OCI-LY7 (cell line): ENCODE measurements around the gene PRSS50. TPM values are rescaled to one million over a fixed set of nuclear protein-coding genes. Genes with fewer than 3 reads are reported as not detected.

Experiments
- BruUV-seq: library from RNA; stranded (reverse); fragments of 400-500 nt; replicated peaks from 2 replicates; lab custom pipeline; 2021; lab: Mats Ljungman, UMichigan
- CTCF ChIA-PET: fragments of 300-600 bp; sonication (Branson Sonifier 250); formaldehyde crosslinking; loops from one replicate; lab custom pipeline; 2022; ENCODE audit warnings: antibody characterized with exemption; ENCODE audit not compliant: unreplicated experiment; lab: Charles Lee
- POLR2A ChIA-PET: fragments of 300-600 bp; sonication (Branson Sonifier 250); formaldehyde crosslinking; loops from one replicate; lab custom pipeline; 2022; ENCODE audit warnings: antibody characterized with exemption; lab: Charles Lee
- DNase-seq: peaks from one replicate; pipeline ENCODE4 v3.0.0-alpha.2; 2015; ENCODE audit warnings: low spot score
- H2AFZ ChIP-seq: fragments of 200-600 bp; sonication (generic), shearing (Covaris generic); 2 replicates; pipeline ENCODE4 v1.6.1; 2014; ENCODE audit warnings: mild to moderate bottlenecking, antibody characterized with exemption, low read length, moderate library complexity
- H3K27ac ChIP-seq: fragments of 200-600 bp; sonication (generic); 2 replicates; pipeline ENCODE4 v1.5.1; 2014; ENCODE audit warnings: mixed run types, low read depth, mild to moderate bottlenecking, moderate library complexity, low read length, inconsistent platforms; ENCODE audit not compliant: poor library complexity, severe bottlenecking
- H3K36me3 ChIP-seq: fragments of 200-600 bp; sonication (generic); 2 replicates; pipeline ENCODE4 v1.6.1; 2014; ENCODE audit warnings: mild to moderate bottlenecking, antibody characterized with exemption, low read length, moderate library complexity, mixed read lengths; ENCODE audit not compliant: insufficient read depth
- H3K4me1 ChIP-seq: fragments of 200-600 bp; sonication (generic); 2 replicates; pipeline ENCODE4 v1.5.1; 2014; ENCODE audit warnings: mild to moderate bottlenecking, low read length; ENCODE audit not compliant: insufficient read depth, poor library complexity, severe bottlenecking
- H3K4me2 ChIP-seq: fragments of 200-600 bp; sonication (generic); 2 replicates; pipeline ENCODE4 v1.6.1; 2014; ENCODE audit warnings: mild to moderate bottlenecking, low read length
- H3K4me3 ChIP-seq: fragments of 200-600 bp; sonication (generic); 2 replicates; pipeline ENCODE4 v1.5.1; 2014; ENCODE audit warnings: mild to moderate bottlenecking, low read depth, low read length; ENCODE audit not compliant: poor library complexity, severe bottlenecking
- H3K79me2 ChIP-seq: fragments of 200-600 bp; sonication (generic); 2 replicates; pipeline ENCODE4 v1.6.1; 2016; ENCODE audit warnings: low read depth, mild to moderate bottlenecking, low read length, moderate library complexity, mixed read lengths; ENCODE audit not compliant: insufficient read depth
- H3K9me2 ChIP-seq: fragments of 200-600 bp; sonication (generic); 2 replicates; pipeline ENCODE4 v1.6.1; 2016; ENCODE audit warnings: mild to moderate bottlenecking, low read length, mixed read lengths; ENCODE audit not compliant: insufficient read depth
- H3K9me3 ChIP-seq: fragments of 200-600 bp; sonication (generic); 2 replicates; pipeline ENCODE4 v1.6.1; 2014; ENCODE audit warnings: mild to moderate bottlenecking, mixed run types, low read length, mixed read lengths
- H4K20me1 ChIP-seq: fragments of 200-600 bp; sonication (generic); 2 replicates; pipeline ENCODE4 v1.6.1; 2014; ENCODE audit warnings: mild to moderate bottlenecking, antibody characterized with exemption, low read length, moderate library complexity, mixed read lengths; ENCODE audit not compliant: insufficient read depth
- EZH2phosphoT487 ChIP-seq: fragments of 200-600 bp; sonication (generic); IDR thresholded peaks from 2 replicates; pipeline ENCODE4 v1.6.1; 2018; ENCODE audit warnings: low read depth, borderline replicate concordance, mild to moderate bottlenecking, mixed run types, antibody characterized with exemption, low read length, moderate library complexity, mixed read lengths
- intact Hi-C: fragments of 100-400 bp; cut with micrococcal nuclease; formaldehyde crosslinking; loops from one replicate; pipeline ENCODE4 v1.10.0; 2022; ENCODE audit not compliant: unreplicated experiment
- total RNA-seq, 2 experiments: library from RNA; depleted of rRNA in 1 of 2; stranded (reverse); fragments of >200 nt in 1 of 2; shearing (Covaris generic) in 1 of 2; gene quantifications; 2 replicates each; pipeline ENCODE4 v1.2.3, GENCODE V29; 2014 to 2022
- TF ChIP-seq, protein P1 (sequence below): fragments of 200-600 bp; sonication (generic); conservative IDR thresholded peaks from 2 replicates; pipeline ENCODE4 v1.5.1; 2014; ENCODE audit warnings: mild to moderate bottlenecking, antibody characterized with exemption, low read length, moderate library complexity, mixed read lengths

Gene PRSS50
- total RNA-seq, 2 experiments from 2014 or later = not detected

DNA sequence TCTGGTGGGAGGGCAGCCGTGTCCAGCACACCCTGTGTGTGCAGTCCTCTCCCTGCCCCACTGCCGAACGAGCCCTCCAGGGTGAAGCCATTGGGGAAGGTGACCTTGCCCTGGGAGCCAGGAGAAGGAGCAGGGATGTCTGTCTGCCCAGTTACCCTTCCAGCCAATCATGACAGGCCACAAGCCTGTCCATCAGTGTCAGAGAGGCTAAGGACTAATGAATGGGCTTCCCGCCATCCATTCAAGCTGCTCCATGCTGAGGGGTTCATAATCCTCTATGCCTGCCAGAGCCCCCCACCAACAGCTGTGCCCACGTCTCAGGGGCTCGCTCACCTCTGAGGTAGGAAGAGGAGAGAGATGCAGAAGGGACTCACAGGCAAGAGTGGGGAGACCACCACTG is 39.4 kb downstream of the PRSS50 start:
- Histone ChIP-seq H2AFZ (no peak overlapping the region), H3K27ac (no peak overlapping the region), H4K20me1 (no peaks in the 10 kb centered on the region), H3K36me3 (no peaks in the 10 kb centered on the region), H3K4me1 (no peaks in the 10 kb centered on the region), H3K9me2 (no peaks in the 10 kb centered on the region), H3K79me2 (no peaks in the 10 kb centered on the region), H3K9me3 (no peaks in the 10 kb centered on the region), H3K4me3 (no peak overlapping the region), H3K4me2 (no peak overlapping the region)
- no peak for DNase-seq
- TF ChIP-seq EZH2phosphoT487 = no peak
- TF ChIP-seq, protein P1, sequence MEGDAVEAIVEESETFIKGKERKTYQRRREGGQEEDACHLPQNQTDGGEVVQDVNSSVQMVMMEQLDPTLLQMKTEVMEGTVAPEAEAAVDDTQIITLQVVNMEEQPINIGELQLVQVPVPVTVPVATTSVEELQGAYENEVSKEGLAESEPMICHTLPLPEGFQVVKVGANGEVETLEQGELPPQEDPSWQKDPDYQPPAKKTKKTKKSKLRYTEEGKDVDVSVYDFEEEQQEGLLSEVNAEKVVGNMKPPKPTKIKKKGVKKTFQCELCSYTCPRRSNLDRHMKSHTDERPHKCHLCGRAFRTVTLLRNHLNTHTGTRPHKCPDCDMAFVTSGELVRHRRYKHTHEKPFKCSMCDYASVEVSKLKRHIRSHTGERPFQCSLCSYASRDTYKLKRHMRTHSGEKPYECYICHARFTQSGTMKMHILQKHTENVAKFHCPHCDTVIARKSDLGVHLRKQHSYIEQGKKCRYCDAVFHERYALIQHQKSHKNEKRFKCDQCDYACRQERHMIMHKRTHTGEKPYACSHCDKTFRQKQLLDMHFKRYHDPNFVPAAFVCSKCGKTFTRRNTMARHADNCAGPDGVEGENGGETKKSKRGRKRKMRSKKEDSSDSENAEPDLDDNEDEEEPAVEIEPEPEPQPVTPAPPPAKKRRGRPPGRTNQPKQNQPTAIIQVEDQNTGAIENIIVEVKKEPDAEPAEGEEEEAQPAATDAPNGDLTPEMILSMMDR = no peak
- no TSS peak for BruUV-seq
- POLR2A ChIA-PET = no interaction called here
- intact Hi-C loops = no loop called here
- CTCF ChIA-PET = no interaction called here

DNA sequence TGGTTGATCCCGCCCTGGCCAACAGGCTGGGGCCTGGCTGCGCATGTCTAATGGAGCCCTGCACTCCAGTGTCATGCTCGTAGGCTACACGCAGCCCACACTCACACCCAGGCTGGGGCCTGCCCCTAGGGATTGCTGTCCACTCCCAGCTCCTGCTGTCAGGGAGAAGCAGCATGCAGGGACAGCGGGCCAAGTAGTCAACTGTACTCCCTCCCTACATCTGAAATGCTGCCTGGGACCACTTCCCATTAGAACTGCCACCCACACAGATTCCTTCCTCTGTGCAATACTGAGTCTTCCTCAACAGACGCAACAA is 40.3 kb downstream of the PRSS50 start:
- Histone ChIP-seq H3K4me1 (no peaks in the 10 kb centered on the region), H2AFZ (no peak overlapping the region), H3K36me3 (no peaks in the 10 kb centered on the region), H3K9me2 (no peaks in the 10 kb centered on the region), H3K79me2 (no peaks in the 10 kb centered on the region), H3K9me3 (no peaks in the 10 kb centered on the region), H3K27ac (no peak overlapping the region), H4K20me1 (no peaks in the 10 kb centered on the region), H3K4me2 (no peak overlapping the region), H3K4me3 (no peak overlapping the region)
- no TSS peak for BruUV-seq
- intact Hi-C loops = no loop called here
- TF ChIP-seq, protein P1 = no peak
- TF ChIP-seq EZH2phosphoT487 = no peak
- DNase-seq = no peak
- ChIA-PET CTCF (no interaction called here), POLR2A (no interaction called here)

DNA sequence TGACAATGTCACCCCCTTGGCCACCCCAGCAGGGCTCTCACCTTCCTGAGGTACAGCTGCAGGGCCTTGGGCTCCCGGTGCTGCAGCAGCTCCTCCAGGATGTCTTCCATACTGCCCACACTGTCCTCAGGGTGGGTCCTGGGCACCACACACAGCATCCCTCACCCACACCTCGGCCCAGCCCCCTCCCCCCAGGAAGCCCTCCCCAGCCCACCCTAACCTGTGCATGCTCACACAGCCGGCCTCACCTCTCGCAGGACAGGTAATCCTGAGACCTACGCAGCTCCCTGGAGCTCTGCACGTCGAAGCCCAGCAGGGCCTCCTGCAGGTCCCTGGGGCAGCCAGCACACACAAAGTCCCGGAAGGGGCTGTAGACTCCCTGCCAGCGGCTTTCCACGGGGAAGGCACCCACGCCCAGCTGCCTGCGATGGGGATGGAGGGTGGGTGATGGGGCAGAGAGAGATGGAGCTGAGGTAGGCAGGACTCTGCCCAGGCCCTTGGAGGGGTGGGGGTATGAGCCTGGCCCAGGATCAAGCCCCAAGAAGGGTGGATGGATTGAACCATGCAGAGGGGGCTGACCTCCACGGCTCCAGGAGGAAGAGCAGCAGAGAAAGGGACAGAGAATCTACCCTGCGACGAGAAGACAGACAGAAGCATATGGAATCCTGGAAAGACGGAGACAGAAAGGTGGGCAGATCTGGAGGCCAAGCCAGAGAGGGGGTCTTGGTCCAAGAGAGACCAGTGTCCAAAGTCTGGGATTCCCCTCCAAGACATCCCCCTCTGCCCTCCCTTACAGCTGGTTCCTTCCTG is 40.9 kb downstream of the PRSS50 start:
- ChIA-PET POLR2A (interaction anchor here (0.6 kb wide), 1 partner anchor 40 kb away, joined by 5 read pairs; no protein-coding TSS in a partner anchor), CTCF (no interaction called here)
- H4K20me1 ChIP-seq = no peaks in the 10 kb centered on the region
- no peaks in the 10 kb centered on the region for H3K9me2 ChIP-seq
- intact Hi-C loops = no loop called here
- H2AFZ ChIP-seq = no peak overlapping the region
- H3K27ac ChIP-seq = no peak overlapping the region
- no peak overlapping the region for H3K4me3 ChIP-seq
- no peak overlapping the region for H3K4me2 ChIP-seq
- H3K4me1 ChIP-seq = no peaks in the 10 kb centered on the region
- no TSS peak for BruUV-seq
- H3K79me2 ChIP-seq = no peaks in the 10 kb centered on the region
- DNase-seq = no peak
- TF ChIP-seq, protein P1 = no peak
- TF ChIP-seq EZH2phosphoT487 = no peak
- no peaks in the 10 kb centered on the region for H3K36me3 ChIP-seq
- no peaks in the 10 kb centered on the region for H3K9me3 ChIP-seq
